Measurements from ENCODE around the gene CTNNBIP1. TPM values are rescaled to one million over a fixed set of nuclear protein-coding genes. Genes with fewer than 3 reads are reported as not detected.
"Not testable (repeated sequence)": the region's sequence is repeated elsewhere in the genome, so short reads cannot be mapped to it uniquely, and the experiment has no call there.

The CTNNBIP1 gene
- total and polyA plus RNA-seq, 8 donors, result 9.4 to 27.3 (median 19.1) TPM

DNA sequence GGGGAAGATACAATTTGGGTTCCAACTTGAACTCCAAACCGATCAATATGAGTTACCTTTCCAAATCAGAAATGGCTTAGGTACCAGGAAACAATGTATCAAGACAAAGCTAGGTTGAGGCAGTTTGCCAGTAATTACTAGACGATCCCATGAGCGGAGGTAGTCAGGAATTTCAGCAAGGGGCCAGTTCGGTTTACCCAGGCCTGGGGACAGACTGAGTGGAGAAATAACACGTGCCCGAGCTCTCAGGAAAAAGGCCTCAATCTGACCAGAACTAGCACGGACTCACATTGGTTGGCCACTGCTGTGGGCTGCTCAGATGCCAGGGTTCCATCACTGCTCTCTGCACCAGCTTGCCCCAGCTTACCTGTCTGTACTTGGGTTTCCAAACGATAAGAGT, 101.6 kb downstream of the CTNNBIP1 start:
- H3K27ac ChIP-seq, result peak overlapping the region; percentile 11 to 71 (median 56)
- H3K4me3 ChIP-seq, result no peak overlapping the region
- no peak for FAIRE-seq
- peak in 2 of 6 donors; percentile 44 for DNase-seq
- peak; percentile 27 to 62 (median 43) for ATAC-seq
- H3K9me3 ChIP-seq, result no peaks in the 10 kb centered on the region
- no peaks in the 10 kb centered on the region for H3K27me3 ChIP-seq
- 28 to 31% methylated on average over 8 of the region's 8 CpGs for WGBS, 2 donors
- H3K4me1 ChIP-seq, result peaks cover 45 to 63% (median 53%) of the 10 kb centered on the region in 3 donors
- H3K36me3 ChIP-seq, result no peaks in the 10 kb centered on the region
- intact Hi-C loops (cut with DNase I), result no loop called here
- TF ChIP-seq, protein P1, sequence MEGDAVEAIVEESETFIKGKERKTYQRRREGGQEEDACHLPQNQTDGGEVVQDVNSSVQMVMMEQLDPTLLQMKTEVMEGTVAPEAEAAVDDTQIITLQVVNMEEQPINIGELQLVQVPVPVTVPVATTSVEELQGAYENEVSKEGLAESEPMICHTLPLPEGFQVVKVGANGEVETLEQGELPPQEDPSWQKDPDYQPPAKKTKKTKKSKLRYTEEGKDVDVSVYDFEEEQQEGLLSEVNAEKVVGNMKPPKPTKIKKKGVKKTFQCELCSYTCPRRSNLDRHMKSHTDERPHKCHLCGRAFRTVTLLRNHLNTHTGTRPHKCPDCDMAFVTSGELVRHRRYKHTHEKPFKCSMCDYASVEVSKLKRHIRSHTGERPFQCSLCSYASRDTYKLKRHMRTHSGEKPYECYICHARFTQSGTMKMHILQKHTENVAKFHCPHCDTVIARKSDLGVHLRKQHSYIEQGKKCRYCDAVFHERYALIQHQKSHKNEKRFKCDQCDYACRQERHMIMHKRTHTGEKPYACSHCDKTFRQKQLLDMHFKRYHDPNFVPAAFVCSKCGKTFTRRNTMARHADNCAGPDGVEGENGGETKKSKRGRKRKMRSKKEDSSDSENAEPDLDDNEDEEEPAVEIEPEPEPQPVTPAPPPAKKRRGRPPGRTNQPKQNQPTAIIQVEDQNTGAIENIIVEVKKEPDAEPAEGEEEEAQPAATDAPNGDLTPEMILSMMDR (IDR thresholded peaks at IDR 0.05), result no peak

DNA sequence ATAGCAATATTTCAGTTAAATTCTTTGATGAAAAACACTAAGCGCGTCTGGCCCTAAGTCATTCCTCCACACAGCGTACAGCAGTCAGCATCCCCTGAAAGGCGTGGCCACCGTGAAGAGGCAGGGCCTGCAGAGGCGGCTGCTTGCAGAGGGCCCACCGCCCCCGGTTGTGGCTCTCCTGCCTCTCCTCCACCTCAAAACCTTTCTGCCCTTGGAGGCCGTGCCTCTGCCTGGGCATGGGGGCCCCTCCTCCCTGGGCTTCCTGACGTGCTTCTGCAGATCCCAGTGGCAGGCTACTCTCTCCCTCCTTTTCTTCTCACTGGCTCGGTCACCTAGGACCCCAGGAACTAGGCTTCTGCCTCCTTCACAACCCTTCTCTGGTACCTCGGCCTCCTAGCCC, 102.5 kb downstream of the CTNNBIP1 start:
- DNase-seq (no peak), ATAC-seq (no peak), FAIRE-seq (no peak)
- intact Hi-C loops (cut with DNase I), result no loop called here
- H3K4me1 ChIP-seq, result peaks cover 49 to 65% (median 59%) of the 10 kb centered on the region in 3 donors
- no peaks in the 10 kb centered on the region for H3K36me3 ChIP-seq
- no peaks in the 10 kb centered on the region for H3K9me3 ChIP-seq
- H3K27ac ChIP-seq, result peak overlapping the region in 1 of 4 donors; percentile 71
- no peaks in the 10 kb centered on the region for H3K27me3 ChIP-seq
- TF ChIP-seq, protein P1 (IDR thresholded peaks at IDR 0.05), result no peak
- H3K4me3 ChIP-seq, result no peak overlapping the region
- 84 to 88% methylated on average over 10 to 12 of the region's 12 CpGs for WGBS, 2 donors

DNA sequence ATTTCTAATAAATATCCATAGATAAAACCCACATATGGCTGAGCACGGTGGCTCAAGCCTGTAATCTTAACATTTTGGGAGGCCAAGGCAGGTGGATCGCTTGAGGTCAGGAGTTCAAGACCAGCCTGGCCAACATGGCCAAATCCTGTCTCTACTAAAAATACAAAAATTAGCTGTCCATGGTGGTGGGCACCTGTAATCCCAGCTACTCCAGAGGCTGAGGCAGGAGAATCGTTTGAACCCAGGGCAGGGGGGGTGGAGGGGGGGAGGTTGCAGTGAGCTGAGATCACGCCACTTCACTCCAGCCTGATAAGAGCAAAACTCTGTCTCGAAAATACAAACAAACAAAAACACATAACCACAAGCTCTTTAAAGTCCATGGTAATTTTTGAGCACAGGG, 104.1 kb downstream of the CTNNBIP1 start:
- DNase-seq; FAIRE-seq; intact Hi-C loops (cut with DNase I); H3K36me3 ChIP-seq; H3K4me3 ChIP-seq; H3K9me3 ChIP-seq; H3K27me3 ChIP-seq; H3K27ac ChIP-seq; ATAC-seq: not testable (repeated sequence)
- H3K4me1 ChIP-seq, result peaks cover 33 to 50% (median 44%) of the 10 kb centered on the region in 3 donors
- 68% methylated on average over 5 of the region's 5 CpGs for WGBS, 2 donors

DNA sequence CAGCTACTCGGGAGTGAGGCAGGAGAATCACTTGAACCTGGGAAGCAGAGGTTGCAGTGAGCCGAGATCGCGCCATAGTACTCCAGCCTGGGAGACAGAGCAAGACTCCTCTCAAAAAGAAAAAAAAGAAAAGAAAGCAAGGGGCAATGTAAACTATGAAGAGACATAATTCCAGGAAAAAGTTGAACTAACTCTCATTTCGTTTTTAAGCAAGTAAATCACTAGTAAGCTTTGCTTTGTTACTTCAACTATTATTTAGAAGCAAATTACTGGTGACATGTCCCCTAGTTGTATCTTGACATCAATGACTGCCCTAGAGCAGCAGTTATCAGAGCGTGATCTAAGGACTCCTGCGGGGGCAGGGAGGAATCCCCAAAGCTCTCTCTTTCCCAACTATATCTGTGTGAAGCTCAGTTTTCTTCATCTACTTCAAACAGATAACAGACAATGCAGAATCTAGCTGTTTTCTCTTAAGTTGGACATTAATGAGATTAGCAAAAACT, 105.0 kb downstream of the CTNNBIP1 start:
- WGBS, 2 donors, result 41 to 48% methylated on average over 7 of the region's 7 CpGs
- Histone ChIP-seq H3K4me1 (peaks cover 27 to 47% (median 39%) of the 10 kb centered on the region in 3 donors), H3K27me3 (no peaks in the 10 kb centered on the region), H3K36me3 (no peaks in the 10 kb centered on the region), H3K27ac (peak overlapping the region; percentile 69 to 82 (median 78)), H3K4me3 (peak overlapping the region in 1 of 4 donors; percentile 20), H3K9me3 (no peaks in the 10 kb centered on the region)
- TF ChIP-seq, protein P1 (IDR thresholded peaks at IDR 0.05), result no peak
- DNase-seq (peak in 1 of 6 donors; percentile 6), ATAC-seq (no peak), FAIRE-seq (no peak)
- intact Hi-C loops (cut with DNase I), result no loop called here

DNA sequence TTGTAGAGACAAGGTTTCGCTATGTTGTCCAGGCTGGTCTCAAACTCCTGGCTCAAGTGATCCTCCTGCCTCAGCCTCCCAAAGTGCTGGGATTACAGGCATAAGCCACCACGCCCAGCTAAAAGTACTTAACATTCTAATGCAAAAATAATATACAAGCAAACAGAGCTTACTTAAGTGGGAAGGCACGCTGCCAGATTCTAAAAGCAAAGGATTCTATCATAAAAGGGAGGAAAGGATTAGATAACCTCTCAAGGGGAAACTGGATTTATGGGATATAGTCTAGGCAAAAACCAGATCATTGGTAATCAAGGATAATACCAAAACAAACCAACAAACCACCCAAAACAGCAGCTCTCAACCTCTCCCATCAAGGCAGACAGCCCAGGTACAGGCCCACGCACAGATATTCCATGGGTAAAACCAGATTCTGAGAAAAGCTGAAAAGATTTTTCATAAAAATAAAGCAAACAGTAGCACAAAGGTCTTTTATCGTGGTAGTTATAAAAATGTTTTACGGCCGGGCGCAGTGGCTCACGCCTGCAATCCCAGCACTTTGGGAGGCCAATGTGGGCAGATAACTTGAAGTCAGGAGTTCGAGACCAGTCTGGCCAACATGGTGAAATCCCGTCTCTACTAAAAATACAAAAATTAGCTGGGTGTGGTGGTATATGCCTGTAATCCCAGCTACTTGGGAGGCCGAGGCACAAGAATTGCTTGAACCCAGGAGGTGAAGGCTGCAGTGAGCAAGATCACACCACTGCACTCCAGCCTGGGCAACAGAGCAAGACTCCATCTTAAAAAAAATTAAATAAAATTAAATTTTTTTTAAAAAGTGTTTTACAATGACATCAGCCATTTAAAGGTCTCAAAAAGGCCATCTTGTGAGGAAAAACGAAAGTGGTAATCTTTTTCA, 106.8 kb downstream of the CTNNBIP1 start:
- H3K4me3 ChIP-seq; H3K36me3 ChIP-seq; H3K9me3 ChIP-seq; intact Hi-C loops (cut with DNase I); H3K27me3 ChIP-seq; ATAC-seq; FAIRE-seq: not testable (repeated sequence)
- peak in 1 of 6 donors; percentile 1 for DNase-seq
- 81 to 83% methylated on average over 13 of the region's 13 CpGs for WGBS, 2 donors
- Histone ChIP-seq H3K27ac (peak overlapping the region; percentile 27 to 82 (median 78)), H3K4me1 (peaks cover 30 to 38% (median 37%) of the 10 kb centered on the region in 3 donors)
